Measurements from ENCODE around the gene FABP7. TPM values are rescaled to one million over a fixed set of nuclear protein-coding genes. Genes with fewer than 3 reads are reported as not detected.

The FABP7 gene
- total RNA-seq, 6 donors from 2014 or later = not detected

DNA sequence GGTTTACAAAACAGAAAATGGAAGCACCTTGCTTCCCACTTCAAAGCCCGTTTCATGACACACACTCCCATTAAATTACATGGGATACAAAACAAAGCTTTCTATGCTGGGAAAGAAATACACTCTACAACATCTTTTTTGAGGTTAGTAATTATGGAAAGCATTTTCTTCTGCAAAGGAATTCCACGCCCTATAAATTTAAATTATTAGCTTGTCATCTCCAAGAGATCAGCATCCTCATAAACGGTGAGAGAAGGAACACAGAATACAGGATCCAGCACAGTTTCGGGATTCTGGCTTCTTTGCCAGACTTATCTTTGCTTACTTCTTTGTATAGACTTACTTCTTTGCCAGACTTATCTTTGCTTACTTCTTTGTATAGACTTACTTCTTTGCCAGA is 8.2 kb downstream of the FABP7 start:
- no peak for ATAC-seq (ENCODE audit: low FRiP score in 2 of 2)
- Histone ChIP-seq H3K4me3 (no peak overlapping the region), H3K36me3 (no peaks in the 10 kb centered on the region), H3K27me3 (no peaks in the 10 kb centered on the region), H3K27ac (no peak overlapping the region), H3K4me1 (peaks cover 23 to 27% (median 26%) of the 10 kb centered on the region in 4 donors), H3K9me3 (no peaks in the 10 kb centered on the region)
- TF ChIP-seq POLR2A (IDR thresholded peaks at IDR 0.05) = no peak
- no peak for TF ChIP-seq POLR2AphosphoS5 (IDR thresholded peaks at IDR 0.05)
- TF ChIP-seq, protein P1, sequence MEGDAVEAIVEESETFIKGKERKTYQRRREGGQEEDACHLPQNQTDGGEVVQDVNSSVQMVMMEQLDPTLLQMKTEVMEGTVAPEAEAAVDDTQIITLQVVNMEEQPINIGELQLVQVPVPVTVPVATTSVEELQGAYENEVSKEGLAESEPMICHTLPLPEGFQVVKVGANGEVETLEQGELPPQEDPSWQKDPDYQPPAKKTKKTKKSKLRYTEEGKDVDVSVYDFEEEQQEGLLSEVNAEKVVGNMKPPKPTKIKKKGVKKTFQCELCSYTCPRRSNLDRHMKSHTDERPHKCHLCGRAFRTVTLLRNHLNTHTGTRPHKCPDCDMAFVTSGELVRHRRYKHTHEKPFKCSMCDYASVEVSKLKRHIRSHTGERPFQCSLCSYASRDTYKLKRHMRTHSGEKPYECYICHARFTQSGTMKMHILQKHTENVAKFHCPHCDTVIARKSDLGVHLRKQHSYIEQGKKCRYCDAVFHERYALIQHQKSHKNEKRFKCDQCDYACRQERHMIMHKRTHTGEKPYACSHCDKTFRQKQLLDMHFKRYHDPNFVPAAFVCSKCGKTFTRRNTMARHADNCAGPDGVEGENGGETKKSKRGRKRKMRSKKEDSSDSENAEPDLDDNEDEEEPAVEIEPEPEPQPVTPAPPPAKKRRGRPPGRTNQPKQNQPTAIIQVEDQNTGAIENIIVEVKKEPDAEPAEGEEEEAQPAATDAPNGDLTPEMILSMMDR (IDR thresholded peaks at IDR 0.05) = no peak
- TF ChIP-seq EP300 (IDR thresholded peaks at IDR 0.05) = no peak
- no peak for DNase-seq
- WGBS, 2 donors = 84% methylated on average over 4 of the region's 4 CpGs

DNA sequence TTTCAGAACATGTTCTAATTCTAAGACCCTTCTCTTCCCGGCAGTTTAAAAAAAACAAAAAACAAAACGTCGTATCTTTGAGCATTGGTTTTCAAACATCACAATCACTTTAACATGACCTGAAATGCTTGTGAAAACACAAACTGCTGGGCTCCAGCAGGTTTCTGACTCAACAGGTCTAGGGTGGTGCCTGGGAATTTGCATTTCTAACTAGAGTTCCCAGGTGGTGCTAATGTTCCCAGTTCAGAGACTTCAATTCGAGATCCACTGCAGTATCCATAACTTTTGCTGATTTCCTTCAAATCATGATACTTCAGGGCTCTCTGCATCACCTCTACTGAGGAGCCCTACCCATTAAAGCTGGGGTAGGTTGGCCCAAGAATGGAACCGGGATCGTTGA is 8.7 kb downstream of the FABP7 start:
- no peak for ATAC-seq (ENCODE audit: low FRiP score in 2 of 2)
- TF ChIP-seq, protein P1 (IDR thresholded peaks at IDR 0.05) = no peak
- no peak for TF ChIP-seq POLR2A (IDR thresholded peaks at IDR 0.05)
- TF ChIP-seq POLR2AphosphoS5 (IDR thresholded peaks at IDR 0.05) = no peak
- TF ChIP-seq EP300 (IDR thresholded peaks at IDR 0.05) = no peak
- Histone ChIP-seq H3K4me1 (peaks cover 23 to 31% (median 26%) of the 10 kb centered on the region in 4 donors), H3K36me3 (no peaks in the 10 kb centered on the region), H3K27ac (peak overlapping the region; percentile 92 to 99 (median 94)), H3K9me3 (no peaks in the 10 kb centered on the region), H3K27me3 (no peaks in the 10 kb centered on the region), H3K4me3 (peak overlapping the region in 2 of 4 donors; percentile 61 to 79)
- 50 to 66% methylated on average over 6 of the region's 6 CpGs for WGBS, 2 donors
- DNase-seq = no peak

DNA sequence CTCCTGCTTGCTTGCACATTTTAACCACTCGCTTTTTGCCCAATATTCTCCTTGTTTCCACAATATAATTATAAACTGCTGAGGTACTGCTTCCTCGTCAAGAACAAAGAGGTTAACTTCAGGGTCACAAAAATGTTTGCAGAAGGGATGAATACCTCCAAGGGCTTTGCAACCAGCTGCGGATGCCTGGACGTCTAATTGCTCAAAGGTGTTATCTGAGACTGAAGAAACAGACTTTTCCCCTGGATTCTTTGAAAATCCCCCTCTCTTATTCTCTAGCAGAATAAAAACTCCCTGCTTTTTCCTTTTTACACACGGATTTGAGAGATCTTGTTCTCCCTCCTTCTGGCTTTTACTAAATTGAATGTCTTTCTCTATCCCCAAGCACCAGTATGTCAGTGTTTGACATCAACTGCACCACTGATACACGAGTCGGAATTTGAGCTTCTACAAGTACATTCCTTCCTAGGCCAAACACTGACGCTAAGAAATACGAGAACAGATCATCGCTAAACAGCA is 9.2 kb downstream of the FABP7 start:
- Histone ChIP-seq H3K4me1 (peaks cover 23 to 31% (median 26%) of the 10 kb centered on the region in 4 donors), H3K9me3 (no peaks in the 10 kb centered on the region), H3K4me3 (peak overlapping the region; percentile 53 to 79 (median 60)), H3K27ac (peak overlapping the region; percentile 92 to 99 (median 94)), H3K27me3 (no peaks in the 10 kb centered on the region), H3K36me3 (no peaks in the 10 kb centered on the region)
- TF ChIP-seq POLR2A (IDR thresholded peaks at IDR 0.05) (no peak), EP300 (IDR thresholded peaks at IDR 0.05) (no peak), POLR2AphosphoS5 (IDR thresholded peaks at IDR 0.05) (no peak)
- TF ChIP-seq, protein P1 (IDR thresholded peaks at IDR 0.05) = no peak
- DNase-seq (no peak), ATAC-seq (ENCODE audit: low FRiP score in 2 of 2) (no peak)
- 17 to 19% methylated on average over 10 of the region's 10 CpGs for WGBS, 2 donors

DNA sequence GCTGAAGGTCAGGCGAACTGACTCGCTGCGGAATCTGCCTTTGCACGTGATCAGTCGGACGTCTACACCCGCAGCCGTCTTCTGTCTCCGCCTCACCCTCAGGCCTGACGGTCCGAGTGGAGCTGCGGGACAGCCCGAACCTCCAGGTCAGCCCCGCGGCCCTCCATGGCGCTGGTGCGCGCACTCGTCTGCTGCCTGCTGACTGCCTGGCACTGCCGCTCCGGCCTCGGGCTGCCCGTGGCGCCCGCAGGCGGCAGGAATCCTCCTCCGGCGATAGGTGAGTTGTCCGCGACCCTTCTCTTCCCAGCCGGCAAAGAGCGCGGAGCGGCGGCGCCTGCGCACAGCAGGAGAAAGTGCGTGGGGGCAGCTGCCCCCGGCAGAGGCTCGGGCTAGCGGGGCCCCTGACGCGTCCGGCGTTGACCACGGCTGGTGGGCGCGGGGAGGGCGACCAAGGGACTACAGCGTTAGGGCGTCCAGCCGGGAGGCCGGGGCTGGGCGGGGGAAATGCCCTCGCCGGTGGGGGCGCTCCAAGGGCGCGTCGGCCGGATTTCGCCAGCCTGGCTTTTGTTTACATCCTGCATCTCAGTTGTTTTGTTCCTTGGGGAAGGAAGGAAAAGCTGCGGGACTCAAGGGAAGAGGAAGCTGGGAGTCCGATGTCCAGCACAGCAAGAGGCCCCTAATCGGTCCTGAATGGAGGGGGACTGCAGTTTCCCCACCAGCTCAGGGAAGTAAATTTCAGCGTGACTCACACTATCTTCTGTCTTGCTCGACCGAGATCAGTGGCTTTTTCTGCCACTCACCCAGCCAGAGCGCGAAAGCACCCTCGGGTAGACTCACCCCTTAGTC is 9.9 kb downstream of the FABP7 start, which contains the start of gene SMPDL3A:
Gene SMPDL3A, plus strand, starts transcription at position 77 of the 846 bp plus-strand sequence. Its CDS starts 89 bp downstream, at position 166.
- 0 to 6% methylated on average over 9 to 46 of the region's 71 CpGs for WGBS, 2 donors

More for the DNA sequence above, 9.9 kb downstream of the FABP7 start, which contains the start of gene SMPDL3A:
- peak within 1 kb of the TSS; percentile 92 to 99 (median 94) for H3K27ac ChIP-seq
- H3K36me3 ChIP-seq = no peaks in the 10 kb centered on the region
- TF ChIP-seq, protein P1 (IDR thresholded peaks at IDR 0.05) = peak in 5 of 6 experiments; percentile 33 to 53 (median 49)
- TF ChIP-seq POLR2AphosphoS5 (IDR thresholded peaks at IDR 0.05) = peak; percentile 47 to 57
- peak in 2 of 4 donors; percentile 76 to 87 for TF ChIP-seq POLR2A (IDR thresholded peaks at IDR 0.05)
- no peak for TF ChIP-seq EP300 (IDR thresholded peaks at IDR 0.05)
- peaks cover 23 to 31% (median 26%) of the 10 kb centered on the region in 4 donors for H3K4me1 ChIP-seq
- DNase-seq (peak; percentile 71 to 95), ATAC-seq (ENCODE audit: low FRiP score in 2 of 2) (peak; percentile 89 to 92)
- H3K9me3 ChIP-seq = no peaks in the 10 kb centered on the region
- no peaks in the 10 kb centered on the region for H3K27me3 ChIP-seq
- peak within 1 kb of the TSS; percentile 53 to 79 (median 60) for H3K4me3 ChIP-seq

All from upper lobe of left lung (tissue), 6 donors.